WTC11 (cell line): ENCODE results near the gene LRRC4. TPM values are rescaled to one million over a fixed set of nuclear protein-coding genes. Genes with fewer than 3 reads are reported as not detected.

Experiments used
- ATAC-seq: fragments of 200-7000 bp; cut with Tn5 transposase; 2 replicates; pipeline ENCODE4 v1.10.0; 2021; ENCODE audit warnings: mild to moderate bottlenecking, moderate library complexity
- CTCF ChIA-PET: fragments of 300-600 bp; sonication (Branson Sonifier 250); formaldehyde crosslinking; loops from one replicate; lab custom pipeline; 2021; ENCODE audit warnings: antibody characterized with exemption; lab: Charles Lee
- POLR2A ChIA-PET: fragments of 350-600 bp; sonication (Branson Sonifier 250); formaldehyde crosslinking; loops from one replicate; lab custom pipeline; 2021; ENCODE audit warnings: antibody characterized with exemption; lab: Charles Lee
- DNase-seq: peaks from one replicate; pipeline ENCODE4 v3.0.0; 2021; ENCODE audit warnings: low spot score
- H3K27ac Mint-ChIP-seq: 2 replicates; pipeline ENCODE4 v1.8.0; 2021; ENCODE audit warnings: mixed read lengths
- H3K27me3 Mint-ChIP-seq: 2 replicates; pipeline ENCODE4 v1.8.0; 2021; ENCODE audit warnings: low read depth, mild to moderate bottlenecking, moderate library complexity, mixed read lengths
- H3K36me3 Mint-ChIP-seq: 2 replicates; pipeline ENCODE4 v1.8.0; 2021; ENCODE audit warnings: mixed read lengths
- H3K4me1 Mint-ChIP-seq: 2 replicates; pipeline ENCODE4 v1.8.0; 2022; ENCODE audit warnings: mixed read lengths
- H3K4me3 Mint-ChIP-seq: 2 replicates; pipeline ENCODE4 v1.8.0; 2021; ENCODE audit warnings: mild to moderate bottlenecking, moderate library complexity, mixed read lengths
- H3K9me3 Mint-ChIP-seq: 2 replicates; pipeline ENCODE4 v1.8.0; 2021; ENCODE audit warnings: mixed read lengths
- ATF3 ChIP-seq: sonication (generic); formaldehyde crosslinking; conservative IDR thresholded peaks from 2 replicates; pipeline ENCODE4 v1.8.1; 2022; ENCODE audit warnings: mild to moderate bottlenecking, missing genetic modification reagents
- CTCF ChIP-seq: fragments of 200-600 bp; IDR thresholded peaks from 2 replicates; pipeline ENCODE4 v1.8.0; 2022; ENCODE audit warnings: antibody characterized with exemption
- E2F4 ChIP-seq: sonication (generic); formaldehyde crosslinking; IDR thresholded peaks from 2 replicates; pipeline ENCODE4 v1.8.1; 2022; ENCODE audit warnings: low read depth, mild to moderate bottlenecking, moderate library complexity, missing genetic modification reagents, borderline replicate concordance
- ESRRA ChIP-seq: sonication (generic); formaldehyde crosslinking; IDR thresholded peaks from 2 replicates; pipeline ENCODE4 v1.8.1; 2022; ENCODE audit warnings: mild to moderate bottlenecking, missing genetic modification reagents, borderline replicate concordance
- ETV6 ChIP-seq: sonication (generic); formaldehyde crosslinking; IDR thresholded peaks from 2 replicates; pipeline ENCODE4 v1.8.1; 2022; ENCODE audit warnings: mild to moderate bottlenecking, missing genetic modification reagents
- FOXK1 ChIP-seq: sonication (generic); formaldehyde crosslinking; IDR thresholded peaks from 2 replicates; pipeline ENCODE4 v1.8.0; 2022; ENCODE audit warnings: mild to moderate bottlenecking, moderate library complexity, missing genetic modification reagents
- GTF2I ChIP-seq: fragments of 250-450 bp; sonication (Bioruptor Pico); conservative IDR thresholded peaks from 2 replicates; pipeline ENCODE4 v1.4.0; 2021; ENCODE audit warnings: mild to moderate bottlenecking
- IRF2 ChIP-seq: sonication (generic); formaldehyde crosslinking; IDR thresholded peaks from 2 replicates; pipeline ENCODE4 v1.8.0; 2022; ENCODE audit warnings: low read depth, missing genetic modification reagents, borderline replicate concordance
- JAZF1 ChIP-seq: fragments of 250-450 bp; sonication (Bioruptor Pico); IDR thresholded peaks from 2 replicates; pipeline ENCODE4 v1.9.0; 2021; ENCODE audit warnings: moderate library complexity, mild to moderate bottlenecking, inconsistent platforms
- JUN ChIP-seq: sonication (generic); formaldehyde crosslinking; IDR thresholded peaks from 2 replicates; pipeline ENCODE4 v1.8.0; 2023; ENCODE audit warnings: mild to moderate bottlenecking, missing genetic modification reagents
- NFATC4 ChIP-seq: fragments of 250-450 bp; sonication (Bioruptor Pico); IDR thresholded peaks from 2 replicates; pipeline ENCODE4 v1.9.0; 2021; ENCODE audit warnings: mild to moderate bottlenecking
- OVOL2 ChIP-seq: fragments of 250-450 bp; sonication (Bioruptor Pico); IDR thresholded peaks from 2 replicates; pipeline ENCODE4 v1.9.0; 2021; ENCODE audit warnings: mild to moderate bottlenecking, borderline replicate concordance
- RORB ChIP-seq: fragments of 250-450 bp; sonication (Bioruptor Pico); IDR thresholded peaks from 2 replicates; pipeline ENCODE4 v1.9.0; 2021; ENCODE audit warnings: mild to moderate bottlenecking
- SP1 ChIP-seq: sonication (generic); formaldehyde crosslinking; conservative IDR thresholded peaks from 2 replicates; pipeline ENCODE4 v1.8.1; 2022; ENCODE audit warnings: missing genetic modification reagents
- ZMAT4 ChIP-seq: fragments of 250-450 bp; sonication (Bioruptor Pico); IDR thresholded peaks from 2 replicates; pipeline ENCODE4 v1.9.0; 2021; ENCODE audit warnings: mild to moderate bottlenecking
- ZNF138 ChIP-seq: sonication (generic); formaldehyde crosslinking; conservative IDR thresholded peaks from 2 replicates; pipeline ENCODE4 v1.8.1; 2022; ENCODE audit warnings: mild to moderate bottlenecking, moderate library complexity, missing genetic modification reagents
- ZNF232 ChIP-seq: sonication (generic); formaldehyde crosslinking; IDR thresholded peaks from 2 replicates; pipeline ENCODE4 v1.8.0; 2022; ENCODE audit warnings: mild to moderate bottlenecking, missing genetic modification reagents
- ZNF423 ChIP-seq: fragments of 250-450 bp; sonication (Bioruptor Pico); IDR thresholded peaks from 2 replicates; pipeline ENCODE4 v2.1.2; 2022; ENCODE audit warnings: mild to moderate bottlenecking, moderate library complexity
- total RNA-seq: library from RNA; stranded (reverse); gene quantifications from 3 replicates; pipeline ENCODE4 v1.2.3, GENCODE V29; 2021
- TF ChIP-seq, protein P1 (sequence below): sonication (generic); formaldehyde crosslinking; IDR thresholded peaks from 2 replicates; pipeline ENCODE4 v1.8.0; 2022; ENCODE audit warnings: mild to moderate bottlenecking, missing genetic modification reagents
- TF ChIP-seq, protein P2 (sequence below): sonication (generic); formaldehyde crosslinking; IDR thresholded peaks from 2 replicates; pipeline ENCODE4 v1.8.1; 2023; ENCODE audit warnings: mild to moderate bottlenecking, missing genetic modification reagents, moderate library complexity
- TF ChIP-seq, protein P3 (sequence below): sonication (generic); formaldehyde crosslinking; IDR thresholded peaks from 2 replicates; pipeline ENCODE4 v1.8.0; 2022; ENCODE audit warnings: mild to moderate bottlenecking, missing genetic modification reagents
- TF ChIP-seq, protein P4 (sequence below): sonication (generic); formaldehyde crosslinking; IDR thresholded peaks from 2 replicates; pipeline ENCODE4 v1.8.1; 2022; ENCODE audit warnings: mild to moderate bottlenecking, missing genetic modification reagents, moderate library complexity, borderline replicate concordance

The LRRC4 gene
- total RNA-seq, 1 experiment from 2014 or later, result 14.9 TPM

DNA sequence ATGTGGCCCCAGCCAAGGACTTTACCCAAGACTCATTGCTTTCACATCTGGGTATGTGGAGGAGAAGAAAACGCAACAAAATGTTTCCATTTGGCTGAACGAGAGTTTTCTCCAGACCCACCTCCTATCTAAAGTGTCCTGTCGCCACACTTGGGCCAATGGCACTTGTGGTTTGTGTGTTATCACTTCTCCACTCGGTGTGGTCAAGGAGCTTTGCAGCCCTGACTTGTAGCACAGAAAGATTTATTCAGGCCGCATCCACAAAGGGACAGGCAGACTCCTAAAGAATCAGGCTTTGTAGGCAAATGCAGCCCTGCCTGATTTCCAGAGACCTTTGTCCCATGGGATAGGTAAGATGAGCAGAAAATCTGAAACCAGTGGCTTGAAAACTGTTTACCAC lies 12.8 kb upstream of the LRRC4 start (continued):
- TF ChIP-seq, protein P1, sequence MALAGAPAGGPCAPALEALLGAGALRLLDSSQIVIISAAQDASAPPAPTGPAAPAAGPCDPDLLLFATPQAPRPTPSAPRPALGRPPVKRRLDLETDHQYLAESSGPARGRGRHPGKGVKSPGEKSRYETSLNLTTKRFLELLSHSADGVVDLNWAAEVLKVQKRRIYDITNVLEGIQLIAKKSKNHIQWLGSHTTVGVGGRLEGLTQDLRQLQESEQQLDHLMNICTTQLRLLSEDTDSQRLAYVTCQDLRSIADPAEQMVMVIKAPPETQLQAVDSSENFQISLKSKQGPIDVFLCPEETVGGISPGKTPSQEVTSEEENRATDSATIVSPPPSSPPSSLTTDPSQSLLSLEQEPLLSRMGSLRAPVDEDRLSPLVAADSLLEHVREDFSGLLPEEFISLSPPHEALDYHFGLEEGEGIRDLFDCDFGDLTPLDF (CRISPR knock-in tag), result no peak
- TF ChIP-seq ATF3, result no peak

DNA sequence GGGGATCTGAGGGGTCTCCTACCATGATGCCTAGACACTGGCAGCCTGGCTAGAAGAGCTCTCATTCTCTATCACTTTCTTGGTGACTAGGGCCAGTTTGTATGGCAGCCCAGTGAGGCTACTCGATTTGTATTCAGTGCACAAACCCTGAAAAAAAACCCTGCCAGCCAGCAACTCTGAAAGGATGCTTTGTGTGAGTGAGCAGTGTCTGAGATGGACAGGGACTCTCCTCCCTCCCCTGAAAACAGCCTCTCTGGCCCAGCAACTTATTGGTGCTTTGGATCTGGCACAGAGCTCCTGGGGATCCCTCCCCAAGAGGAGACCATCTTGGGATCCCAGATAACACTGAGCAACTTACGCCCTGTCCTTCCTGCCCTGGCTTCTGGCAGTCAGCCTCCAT lies 10.8 kb upstream of the LRRC4 start:
- Mint-ChIP-seq H3K9me3 (no peaks in the 10 kb centered on the region), H3K4me3 (no peak overlapping the region), H3K4me1 (peaks cover 7% of the 10 kb centered on the region), H3K36me3 (no peaks in the 10 kb centered on the region), H3K27ac (no peak overlapping the region), H3K27me3 (no peaks in the 10 kb centered on the region)
- ATAC-seq (no peak), DNase-seq (no peak)
- ChIA-PET CTCF (interaction anchor here (1.4 kb wide), 1 partner anchor 168 kb away, joined by 5 read pairs; no protein-coding TSS in a partner anchor), POLR2A (no interaction called here)
- TF ChIP-seq RORB (CRISPR knock-in tag) (no peak), ATF3 (no peak), ZNF138 (CRISPR knock-in tag) (no peak), GTF2I (CRISPR knock-in tag) (no peak), SP1 (CRISPR knock-in tag) (no peak), NFATC4 (CRISPR knock-in tag) (no peak), FOXK1 (CRISPR knock-in tag) (no peak), JAZF1 (CRISPR knock-in tag) (no peak), CTCF (no peak), ESRRA (CRISPR knock-in tag) (no peak), ZNF232 (no peak), ETV6 (no peak), ZNF423 (no peak)
- TF ChIP-seq, protein P2, sequence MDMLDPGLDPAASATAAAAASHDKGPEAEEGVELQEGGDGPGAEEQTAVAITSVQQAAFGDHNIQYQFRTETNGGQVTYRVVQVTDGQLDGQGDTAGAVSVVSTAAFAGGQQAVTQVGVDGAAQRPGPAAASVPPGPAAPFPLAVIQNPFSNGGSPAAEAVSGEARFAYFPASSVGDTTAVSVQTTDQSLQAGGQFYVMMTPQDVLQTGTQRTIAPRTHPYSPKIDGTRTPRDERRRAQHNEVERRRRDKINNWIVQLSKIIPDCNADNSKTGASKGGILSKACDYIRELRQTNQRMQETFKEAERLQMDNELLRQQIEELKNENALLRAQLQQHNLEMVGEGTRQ (CRISPR knock-in tag), result no peak

GRCh38 chr7:128041203-128041602 lies 10.0 kb upstream of the LRRC4 start:
- DNase-seq (no peak), ATAC-seq (no peak)
- Mint-ChIP-seq H3K4me3 (no peak overlapping the region), H3K36me3 (no peaks in the 10 kb centered on the region), H3K27ac (no peak overlapping the region), H3K27me3 (no peaks in the 10 kb centered on the region), H3K4me1 (peaks cover 7% of the 10 kb centered on the region), H3K9me3 (no peaks in the 10 kb centered on the region)
- POLR2A ChIA-PET, result no interaction called here
- CTCF ChIA-PET, result interaction anchor here (1.4 kb wide), 1 partner anchor 169 kb away, joined by 5 read pairs; no protein-coding TSS in a partner anchor
- TF ChIP-seq, protein P3, sequence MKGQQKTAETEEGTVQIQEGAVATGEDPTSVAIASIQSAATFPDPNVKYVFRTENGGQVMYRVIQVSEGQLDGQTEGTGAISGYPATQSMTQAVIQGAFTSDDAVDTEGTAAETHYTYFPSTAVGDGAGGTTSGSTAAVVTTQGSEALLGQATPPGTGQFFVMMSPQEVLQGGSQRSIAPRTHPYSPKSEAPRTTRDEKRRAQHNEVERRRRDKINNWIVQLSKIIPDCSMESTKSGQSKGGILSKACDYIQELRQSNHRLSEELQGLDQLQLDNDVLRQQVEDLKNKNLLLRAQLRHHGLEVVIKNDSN (CRISPR knock-in tag), result no peak
- TF ChIP-seq E2F4 (CRISPR knock-in tag) (no peak), ZMAT4 (CRISPR knock-in tag) (no peak), CTCF (no peak), IRF2 (CRISPR knock-in tag) (no peak), OVOL2 (CRISPR knock-in tag) (no peak), JUN (CRISPR knock-in tag) (no peak), SP1 (CRISPR knock-in tag) (no peak)
- TF ChIP-seq, protein P4, sequence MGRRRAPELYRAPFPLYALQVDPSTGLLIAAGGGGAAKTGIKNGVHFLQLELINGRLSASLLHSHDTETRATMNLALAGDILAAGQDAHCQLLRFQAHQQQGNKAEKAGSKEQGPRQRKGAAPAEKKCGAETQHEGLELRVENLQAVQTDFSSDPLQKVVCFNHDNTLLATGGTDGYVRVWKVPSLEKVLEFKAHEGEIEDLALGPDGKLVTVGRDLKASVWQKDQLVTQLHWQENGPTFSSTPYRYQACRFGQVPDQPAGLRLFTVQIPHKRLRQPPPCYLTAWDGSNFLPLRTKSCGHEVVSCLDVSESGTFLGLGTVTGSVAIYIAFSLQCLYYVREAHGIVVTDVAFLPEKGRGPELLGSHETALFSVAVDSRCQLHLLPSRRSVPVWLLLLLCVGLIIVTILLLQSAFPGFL (CRISPR knock-in tag), result no peak
